GM21367 (cell line): ENCODE measurements around the gene PRAC2.

Source experiments
- ATAC-seq: cut with Tn5 transposase; IDR thresholded peaks from one replicate; pipeline ENCODE4 v1.9.1; 2021; ENCODE audit not compliant: unreplicated experiment

The PRAC2 gene

DNA sequence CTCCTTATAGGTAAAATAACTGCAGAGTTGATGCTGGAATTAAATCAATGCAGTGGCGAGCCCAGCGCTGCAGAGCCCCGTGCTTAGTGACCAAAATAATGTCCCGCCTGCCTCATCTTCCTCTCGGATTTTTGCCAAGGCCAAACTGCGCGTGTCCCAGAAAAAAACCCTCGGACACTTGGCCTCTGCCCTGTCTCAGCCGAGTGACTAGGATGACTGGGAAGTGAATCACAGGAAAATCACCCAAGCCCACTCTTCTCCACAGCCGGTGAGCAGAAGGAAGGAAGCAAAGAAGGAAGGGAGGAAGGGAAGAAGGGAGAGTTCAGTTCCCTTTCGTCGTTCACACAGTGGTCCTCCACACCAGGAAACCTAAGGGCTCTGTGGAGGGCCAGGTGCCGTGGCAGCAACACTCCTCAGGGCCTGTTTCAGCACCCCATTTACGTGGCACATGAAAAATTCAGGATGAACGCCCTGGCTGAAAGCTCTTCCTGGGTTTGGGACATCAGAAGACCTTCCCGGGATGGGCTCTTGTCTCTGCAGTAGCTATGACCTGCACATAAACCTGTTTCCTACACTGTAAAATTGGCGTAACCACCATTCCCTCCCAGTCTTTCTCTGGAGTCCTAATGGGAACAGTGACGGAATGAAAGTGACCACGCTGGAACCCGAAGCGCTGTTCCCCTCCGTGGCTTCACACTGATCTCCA lies 31.0 kb downstream of the PRAC2 start:
- no peak for ATAC-seq

DNA sequence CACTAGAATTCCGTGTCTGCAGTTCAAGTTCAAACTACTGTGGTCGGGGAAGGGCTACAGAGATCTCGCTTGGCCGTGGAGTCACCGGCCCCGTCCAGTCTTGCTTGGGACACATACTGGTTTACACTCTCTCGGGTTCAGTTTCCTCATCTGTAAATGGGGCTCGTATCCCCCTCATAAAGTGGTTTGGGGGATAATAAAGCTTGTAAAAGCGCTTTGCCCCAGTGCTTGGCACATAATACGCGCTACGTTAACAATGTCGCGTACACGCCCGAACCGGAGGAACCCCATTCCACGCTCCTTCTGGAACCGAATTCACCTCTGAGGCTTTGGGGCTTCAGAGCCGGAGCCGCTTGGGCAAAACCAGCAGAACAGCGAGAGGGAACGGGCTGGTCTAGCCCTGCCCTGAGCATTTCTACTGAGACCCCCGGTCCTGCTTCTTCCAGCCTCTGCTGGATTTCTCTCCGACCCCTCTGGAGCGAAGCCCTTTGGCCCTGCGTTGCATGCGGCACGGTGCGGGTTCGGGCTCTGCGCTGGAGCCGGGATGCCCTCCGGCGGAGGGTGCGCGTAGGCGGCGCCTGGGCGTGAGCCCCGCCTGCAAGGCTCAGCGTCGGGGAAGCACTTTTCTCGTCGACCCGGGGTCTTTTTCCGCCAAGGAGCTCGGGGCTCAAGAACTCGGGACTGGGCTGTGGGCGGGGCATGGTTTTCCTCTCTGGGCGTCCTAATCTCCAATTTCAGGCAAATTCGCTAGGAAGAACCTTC lies 31.7 kb downstream of the PRAC2 start:
- no peak for ATAC-seq

DNA sequence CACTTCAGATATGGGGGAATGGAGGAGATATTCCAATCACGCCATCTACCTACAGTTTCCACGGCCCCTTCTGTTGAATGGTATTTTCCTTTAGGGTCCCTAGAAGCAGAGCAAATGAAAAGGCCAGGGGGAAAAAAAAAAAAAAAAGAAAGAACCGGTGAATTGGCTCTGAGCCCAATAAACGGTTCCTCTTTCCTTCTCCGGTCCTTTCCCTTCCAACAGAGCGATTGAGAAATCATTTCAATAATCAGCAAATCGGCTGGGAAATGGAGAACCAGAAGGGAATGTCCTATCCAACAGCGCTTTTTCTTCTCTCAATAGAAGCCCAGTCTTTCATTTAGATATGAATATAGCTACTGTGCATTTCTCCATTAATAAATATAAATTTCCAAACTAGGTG lies 32.4 kb downstream of the PRAC2 start:
- ATAC-seq = no peak

DNA sequence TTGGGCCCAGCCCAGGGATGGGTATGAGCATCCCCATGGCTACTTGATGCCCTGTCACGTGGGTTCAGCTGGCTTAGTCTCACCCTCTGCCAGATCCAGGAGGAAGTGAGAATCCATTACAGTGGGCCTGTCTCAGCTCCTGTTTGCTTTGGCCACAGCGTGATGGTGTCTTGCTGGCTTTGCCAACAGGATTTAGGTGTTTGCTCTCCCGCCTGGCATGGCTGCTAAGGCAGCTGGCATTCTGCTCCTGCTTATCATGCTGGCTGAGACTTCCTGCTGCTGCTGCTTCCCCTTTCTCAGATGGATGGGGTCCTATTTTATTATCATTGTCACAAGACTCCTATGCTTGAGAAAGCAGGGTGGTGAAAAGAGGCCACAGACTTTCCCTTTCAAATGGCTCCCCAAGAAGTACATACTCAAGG lies 33.9 kb downstream of the PRAC2 start:
- no peak for ATAC-seq

DNA sequence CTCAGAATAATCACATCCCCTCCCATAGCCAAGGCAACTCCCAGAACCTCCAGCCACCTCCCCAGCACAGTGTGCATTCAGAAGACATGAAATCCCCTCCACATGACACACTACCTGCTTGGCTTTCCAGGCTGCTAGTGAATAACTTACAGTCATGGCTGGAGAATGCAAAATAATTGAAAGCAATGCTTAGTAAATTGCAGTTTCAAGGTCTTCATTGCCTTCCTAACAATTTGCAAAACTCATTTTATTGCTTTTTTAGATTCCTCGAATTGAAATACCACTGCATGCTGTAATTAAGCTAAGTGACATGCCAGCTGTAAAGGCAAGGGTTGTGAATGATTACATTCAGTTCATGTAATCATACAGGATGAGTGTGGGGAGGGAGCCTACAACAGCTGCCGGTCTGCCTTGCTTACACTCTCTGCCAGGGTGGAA lies 34.6 kb downstream of the PRAC2 start:
- ATAC-seq = no peak

DNA sequence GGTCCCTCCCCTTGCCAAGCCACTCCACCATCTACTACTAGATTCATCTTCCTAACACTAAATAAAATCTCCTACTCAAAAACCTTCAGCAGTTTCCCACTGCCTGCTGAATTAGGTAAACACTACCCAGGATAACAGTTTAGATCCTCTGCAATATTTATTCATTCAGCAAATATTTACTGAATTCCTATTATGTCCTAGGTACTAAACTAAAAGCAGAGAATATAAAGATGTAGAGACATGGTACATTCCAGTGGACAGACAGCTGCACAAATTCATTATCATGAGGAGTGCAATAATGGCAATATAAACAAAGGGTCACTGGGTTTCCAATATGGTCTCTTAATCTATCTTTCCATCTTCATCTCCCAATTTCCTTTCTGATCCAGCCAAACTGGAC lies 36.3 kb downstream of the PRAC2 start:
- no peak for ATAC-seq

DNA sequence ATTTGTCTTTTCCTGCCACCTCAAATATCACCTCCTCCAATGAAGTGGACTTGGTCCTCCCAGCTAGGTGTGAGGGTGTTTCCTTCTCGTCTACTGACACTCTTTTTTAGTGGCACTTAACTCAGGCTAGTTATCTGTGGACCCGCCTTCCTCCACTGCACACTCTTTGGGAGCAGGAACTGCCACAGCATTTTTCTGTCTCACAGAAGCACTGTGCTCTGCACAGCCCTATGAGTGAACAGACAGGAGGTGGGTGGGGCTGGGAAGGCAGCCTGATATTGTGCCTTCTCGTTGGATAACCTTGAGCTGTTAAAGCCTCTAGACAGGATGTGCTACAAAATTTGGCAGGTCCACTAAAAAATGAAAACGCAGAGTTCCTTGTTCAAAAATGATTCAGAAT lies 37.4 kb downstream of the PRAC2 start:
- no peak for ATAC-seq

DNA sequence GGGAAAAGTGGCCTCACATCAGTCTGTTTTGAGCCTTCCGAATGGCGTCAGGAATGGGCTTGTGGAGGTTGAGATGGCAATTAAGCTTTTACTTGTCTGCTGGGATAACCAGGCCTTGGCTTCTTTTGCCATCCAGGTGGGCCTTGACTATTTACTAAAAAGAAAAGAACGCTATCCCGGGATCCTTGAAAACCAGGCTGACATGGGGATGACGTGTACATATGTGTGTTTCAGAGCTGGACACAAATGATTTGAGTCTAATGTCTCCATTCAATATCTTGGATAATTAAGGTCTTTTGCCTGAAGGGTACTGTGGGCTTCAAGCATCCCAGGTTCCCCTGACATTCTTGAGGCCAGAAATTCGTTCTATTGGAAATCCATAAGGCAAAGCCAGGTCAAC lies 38.1 kb downstream of the PRAC2 start:
- no peak for ATAC-seq

DNA sequence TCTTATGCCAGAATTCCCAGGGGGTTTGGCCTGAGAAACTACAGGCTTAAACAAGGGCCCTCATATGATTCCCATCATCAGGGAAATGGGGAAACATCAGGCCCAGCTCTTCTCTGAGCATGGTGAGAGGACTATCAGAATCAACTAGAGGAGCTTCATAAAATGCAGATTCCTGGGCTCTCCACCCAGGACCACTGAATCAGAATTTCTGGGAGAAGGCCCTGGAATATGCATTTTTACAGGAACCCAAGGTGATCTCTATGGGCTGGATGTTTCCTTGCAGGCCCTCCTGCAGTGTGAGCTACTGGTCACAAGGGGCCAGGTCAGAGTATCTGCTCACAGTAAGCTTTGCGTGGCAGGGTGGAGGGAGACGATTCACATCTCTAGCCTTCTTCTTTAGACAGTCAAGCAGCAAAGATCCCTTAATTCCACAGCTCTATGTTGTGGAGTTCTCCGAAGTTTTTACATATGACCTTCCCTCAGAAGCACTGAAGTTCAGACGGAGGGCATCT lies 44.3 kb downstream of the PRAC2 start:
- ATAC-seq = no peak

DNA sequence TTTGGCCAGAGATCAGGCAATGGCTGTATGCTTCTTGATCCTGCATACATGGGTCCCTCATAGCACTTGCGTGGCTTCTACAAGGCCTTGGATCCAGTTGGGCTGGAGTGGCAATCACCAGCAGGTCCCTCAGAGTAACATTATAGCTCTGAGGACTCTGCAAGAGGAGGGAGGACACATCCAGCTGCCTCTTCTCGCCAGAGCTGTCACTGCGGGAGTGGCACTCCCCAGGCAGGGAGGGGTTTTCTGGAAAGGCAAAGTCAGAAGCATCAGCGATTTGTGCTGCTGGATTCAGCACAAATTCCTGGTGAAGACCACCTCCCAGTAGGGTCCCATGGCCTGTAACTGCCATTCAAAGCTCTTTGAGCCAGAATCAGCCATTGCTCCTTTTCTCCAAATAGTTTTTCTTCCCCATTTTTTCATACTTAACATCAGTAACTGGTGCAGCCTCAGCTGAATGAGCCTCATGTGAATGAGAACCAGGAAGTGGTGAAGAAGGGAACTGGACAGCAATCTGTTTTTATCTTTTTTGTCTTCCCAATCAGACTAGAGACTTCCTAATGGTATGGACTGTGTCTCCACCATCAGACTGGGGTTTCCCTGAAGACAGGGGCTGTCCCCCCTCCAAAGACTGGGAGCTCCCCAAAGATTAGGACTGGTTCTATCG lies 46.2 kb downstream of the PRAC2 start:
- no peak for ATAC-seq

DNA sequence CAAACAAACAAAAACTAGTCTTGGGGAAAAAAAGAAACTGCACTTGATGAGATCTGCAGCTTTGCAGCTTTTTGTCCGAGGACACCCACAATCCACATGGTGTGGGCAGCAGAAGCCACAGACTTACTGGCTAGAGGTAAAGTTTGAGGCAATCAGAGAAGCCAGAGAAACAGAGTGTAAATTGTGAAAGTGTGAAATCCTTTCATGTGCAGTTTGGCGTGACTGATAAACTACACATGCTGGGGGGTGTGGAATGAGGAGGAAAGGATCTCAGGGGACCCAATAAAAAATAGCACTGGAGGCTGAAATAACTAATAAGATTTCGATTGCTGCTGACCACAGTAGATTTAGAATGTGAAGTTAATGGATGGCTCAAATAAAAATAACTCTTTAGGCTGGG lies 48.0 kb downstream of the PRAC2 start:
- no peak for ATAC-seq

DNA sequence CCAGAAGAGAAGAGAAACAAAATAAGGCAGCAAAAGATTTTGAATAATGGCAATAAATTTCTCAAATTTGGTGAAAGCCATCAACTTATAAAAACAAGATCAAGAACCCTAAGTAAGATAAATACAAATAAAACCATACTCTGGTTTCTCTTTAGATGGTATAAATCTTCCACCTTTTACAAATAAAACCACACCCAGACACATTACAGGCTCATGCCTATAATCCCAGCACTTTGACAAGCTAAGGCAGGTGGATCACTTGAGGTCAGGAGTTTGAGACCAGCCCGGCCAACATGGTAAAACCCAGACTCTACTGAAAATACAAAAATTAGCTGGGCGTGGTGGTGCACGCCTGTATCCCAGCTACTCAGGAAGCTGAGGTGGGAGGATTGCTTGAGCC lies 50.3 kb downstream of the PRAC2 start:
- ATAC-seq = no peak
